ENCODE results near the gene FBN2. TPM values are rescaled to one million over a fixed set of nuclear protein-coding genes. Genes with fewer than 3 reads are reported as not detected.

FBN2 gene
- total RNA-seq, 1 donor: 81.6 TPM

- no peak for TF ChIP-seq CTCF (IDR thresholded peaks at IDR 0.05; ENCODE audit: insufficient read depth, low read depth, low read length)
- no peak overlapping the region for H3K4me3 ChIP-seq (ENCODE audit: low read depth, low read length)
- peak; percentile 70 for DNase-seq (ENCODE audit: low read depth)
These were observed 300.5 kb downstream of the FBN2 start for GRCh38 chr5:128237546-128237945.

GRCh38 chr5:128237000-128237399, 301.0 kb downstream of the FBN2 start:
- H3K4me3 ChIP-seq (ENCODE audit: low read depth, low read length): no peak overlapping the region
- no peak for TF ChIP-seq CTCF (IDR thresholded peaks at IDR 0.05; ENCODE audit: insufficient read depth, low read depth, low read length)
- no peak for DNase-seq (ENCODE audit: low read depth)

- DNase-seq (ENCODE audit: low read depth): no peak
- no peak overlapping the region for H3K4me3 ChIP-seq (ENCODE audit: low read depth, low read length)
- TF ChIP-seq CTCF (IDR thresholded peaks at IDR 0.05; ENCODE audit: insufficient read depth, low read depth, low read length): no peak
These were observed 301.7 kb downstream of the FBN2 start for GRCh38 chr5:128236334-128236733.

GRCh38 chr5:128234928-128235641, 303.0 kb downstream of the FBN2 start:
- TF ChIP-seq CTCF (IDR thresholded peaks at IDR 0.05; ENCODE audit: insufficient read depth, low read depth, low read length): no peak
- no peak for DNase-seq (ENCODE audit: low read depth)
- H3K4me3 ChIP-seq (ENCODE audit: low read depth, low read length): no peak overlapping the region

- no peak overlapping the region for H3K4me3 ChIP-seq (ENCODE audit: low read depth, low read length)
- peak; percentile 68 for DNase-seq (ENCODE audit: low read depth)
- no peak for TF ChIP-seq CTCF (IDR thresholded peaks at IDR 0.05; ENCODE audit: insufficient read depth, low read depth, low read length)
These were observed 309.5 kb downstream of the FBN2 start for GRCh38 chr5:128228521-128228920.

GRCh38 chr5:128228008-128228407, 310.0 kb downstream of the FBN2 start:
- peak; percentile 60 for DNase-seq (ENCODE audit: low read depth)
- no peak overlapping the region for H3K4me3 ChIP-seq (ENCODE audit: low read depth, low read length)
- no peak for TF ChIP-seq CTCF (IDR thresholded peaks at IDR 0.05; ENCODE audit: insufficient read depth, low read depth, low read length)
